DMS53 treated with DMSO at 0.1 percent for 48 hours (cell line): ENCODE data around the gene NDFIP2.
"Not testable (repeated sequence)": the region's sequence is repeated elsewhere in the genome, so short reads cannot be mapped to it uniquely, and the experiment has no call there.

Experiments used
- DNase-seq: peaks from one replicate; lab custom pipeline; 2025; ENCODE audit not compliant: unreplicated experiment; lab: John Stamatoyannopoulos, UW

The NDFIP2 gene

GRCh38 chr13:79531542-79532254, 50.7 kb downstream of the NDFIP2 start:
- no peak for DNase-seq

- DNase-seq, result no peak
These were observed 51.6 kb downstream of the NDFIP2 start for GRCh38 chr13:79532576-79532975.

- no peak for DNase-seq
These were observed 52.9 kb downstream of the NDFIP2 start for GRCh38 chr13:79533781-79534400.

DNA sequence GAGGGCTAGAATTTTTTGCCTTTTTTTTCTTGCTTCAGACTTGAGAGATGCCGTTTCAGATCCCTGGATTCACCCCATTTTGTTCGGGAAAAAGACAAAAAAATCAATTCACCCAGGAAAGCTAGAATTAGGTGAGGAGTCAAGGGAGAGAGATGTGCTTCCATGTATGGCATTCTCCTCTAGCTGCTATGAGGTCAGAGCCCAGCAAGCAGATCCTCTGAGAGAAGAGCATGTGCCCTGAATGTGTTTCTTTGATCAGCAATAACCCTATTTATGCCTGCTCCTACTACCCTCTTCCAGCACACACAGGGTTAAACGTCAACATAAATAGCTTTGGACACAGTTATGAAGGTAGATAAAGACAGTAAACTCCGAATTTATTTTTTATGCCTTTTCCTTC, 53.6 kb downstream of the NDFIP2 start:
- DNase-seq, result no peak

DNA sequence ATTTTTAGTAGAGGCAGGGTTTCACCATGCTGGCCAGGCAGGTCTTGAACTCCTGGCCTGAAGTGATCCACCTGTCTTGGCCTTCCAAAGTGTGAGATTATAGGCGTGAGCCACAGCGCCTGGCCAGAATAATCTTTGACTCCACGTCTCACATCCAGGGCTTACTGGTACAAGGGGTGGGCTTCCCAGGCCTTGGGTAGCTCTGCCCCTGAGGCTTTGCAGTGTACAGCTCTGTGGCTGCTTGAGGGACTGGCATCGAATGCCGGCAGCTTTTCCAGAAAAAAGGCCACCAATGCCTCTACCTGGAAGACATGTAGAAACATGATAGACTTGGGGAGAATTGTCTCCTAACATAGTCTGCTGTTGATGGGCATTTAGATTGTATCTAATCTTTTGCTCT, 57.8 kb downstream of the NDFIP2 start:
- no peak for DNase-seq

DNA sequence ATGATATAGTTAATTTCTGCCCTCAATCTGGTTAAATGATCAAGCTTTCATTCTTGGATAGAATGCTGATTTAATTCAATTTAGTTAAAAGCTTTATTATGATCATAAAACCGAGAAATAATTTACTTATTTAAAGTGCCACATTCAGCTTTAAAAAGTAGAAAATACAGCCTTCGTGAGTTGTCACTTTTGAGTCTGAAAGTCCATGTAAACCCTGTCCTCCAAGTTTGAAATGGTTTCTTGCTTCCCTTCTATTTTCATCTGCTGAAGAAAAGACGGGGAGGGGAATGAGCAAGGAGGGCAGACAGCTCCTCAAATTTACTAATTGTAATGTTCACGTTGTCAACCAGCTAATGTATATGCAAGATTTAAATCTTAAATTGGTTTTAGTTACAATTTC, 59.5 kb downstream of the NDFIP2 start:
- DNase-seq, result no peak

DNA sequence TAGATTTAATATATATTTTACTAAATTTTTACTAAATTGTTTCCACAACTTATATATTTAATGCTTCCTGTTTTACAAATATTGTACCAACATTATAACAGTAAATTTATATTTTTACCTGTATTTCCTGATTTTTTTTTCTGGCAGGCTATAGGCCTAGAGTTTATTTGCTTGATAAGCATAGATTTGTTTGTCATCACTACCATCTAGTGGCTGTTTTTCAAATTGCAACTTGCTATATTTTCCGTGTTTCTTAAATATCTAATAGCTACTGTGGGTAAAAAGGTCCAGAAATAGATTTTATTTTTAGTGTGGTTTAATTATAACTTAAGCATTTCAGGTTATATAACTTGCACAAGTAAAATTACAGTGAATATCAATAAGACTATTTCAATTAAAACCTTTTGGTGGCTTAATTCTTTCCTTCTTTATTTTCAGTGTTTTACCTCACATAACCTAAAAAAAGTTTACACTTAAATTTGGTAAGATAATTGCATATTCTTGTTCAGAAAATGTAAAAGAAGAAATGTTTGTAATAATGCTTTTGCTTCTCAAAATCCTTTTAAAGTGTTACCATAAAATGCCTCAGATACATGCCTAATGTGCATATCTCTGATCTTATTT, 60.6 kb downstream of the NDFIP2 start:
- peak; percentile 2 for DNase-seq

- no peak for DNase-seq
These were observed 62.9 kb downstream of the NDFIP2 start for GRCh38 chr13:79543883-79544282.

DNA sequence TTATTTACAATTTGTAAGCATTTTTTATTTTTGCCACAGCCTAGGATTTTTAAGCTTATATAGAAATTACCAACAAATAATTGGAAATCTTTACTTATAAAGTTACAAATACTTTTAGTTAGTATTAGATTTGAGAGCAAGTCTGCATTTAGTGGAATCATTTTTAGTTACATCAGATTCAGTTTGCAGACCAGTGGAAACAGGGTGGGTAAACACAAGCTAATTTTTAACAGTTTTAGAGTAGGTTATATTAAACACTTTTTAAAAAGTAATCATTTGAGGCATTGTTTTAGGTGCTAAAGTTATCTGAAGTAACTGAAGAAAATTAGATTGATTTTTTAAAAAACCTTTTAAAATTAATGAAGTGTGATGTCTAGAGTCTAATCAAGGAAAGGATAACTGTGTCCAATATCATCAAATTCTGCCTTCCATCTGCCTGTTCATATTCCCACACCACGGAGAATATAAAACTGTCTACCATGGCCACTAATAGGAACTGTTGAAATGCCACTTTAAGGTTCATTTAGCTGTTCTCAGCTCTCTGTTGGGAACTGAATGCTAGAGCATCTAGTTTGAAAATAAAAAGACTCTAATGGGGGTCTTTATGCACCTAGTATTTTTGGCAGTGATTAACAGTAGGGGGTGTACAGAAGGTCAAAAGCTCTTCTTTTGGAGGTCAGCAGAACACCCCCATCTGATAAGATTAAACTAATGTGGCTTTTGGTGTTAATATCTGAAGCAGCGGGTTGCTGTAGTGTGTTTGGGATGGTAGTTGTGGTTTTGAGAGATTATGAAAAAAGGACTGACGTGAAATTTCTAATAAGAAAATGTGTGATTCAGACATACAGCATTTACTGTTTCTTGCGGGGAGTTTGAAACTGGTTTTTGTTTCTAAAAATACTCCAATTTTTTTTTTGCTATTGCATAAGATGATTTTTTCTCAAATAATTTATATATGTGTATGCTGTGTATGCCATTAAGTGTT, 66.5 kb downstream of the NDFIP2 start:
- no peak for DNase-seq

DNA sequence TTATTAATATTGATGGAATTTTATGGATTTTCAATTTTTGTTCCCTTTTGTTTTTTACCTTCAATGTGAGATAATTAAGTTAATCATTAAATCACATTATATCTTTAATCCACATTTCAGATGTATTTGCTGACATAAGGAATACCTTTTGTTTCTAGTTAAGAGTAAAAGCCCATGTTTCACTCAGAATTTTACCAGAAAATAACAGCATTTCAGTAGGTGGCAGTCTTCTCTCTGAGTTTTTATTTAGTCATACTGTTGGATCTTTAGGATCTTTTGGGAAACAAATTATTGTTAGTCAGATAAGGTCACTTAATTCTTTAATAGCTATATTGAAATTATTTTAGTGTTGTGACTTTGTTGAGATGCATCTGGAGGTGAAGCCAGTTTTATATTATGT, 67.9 kb downstream of the NDFIP2 start:
- DNase-seq, result no peak

DNA sequence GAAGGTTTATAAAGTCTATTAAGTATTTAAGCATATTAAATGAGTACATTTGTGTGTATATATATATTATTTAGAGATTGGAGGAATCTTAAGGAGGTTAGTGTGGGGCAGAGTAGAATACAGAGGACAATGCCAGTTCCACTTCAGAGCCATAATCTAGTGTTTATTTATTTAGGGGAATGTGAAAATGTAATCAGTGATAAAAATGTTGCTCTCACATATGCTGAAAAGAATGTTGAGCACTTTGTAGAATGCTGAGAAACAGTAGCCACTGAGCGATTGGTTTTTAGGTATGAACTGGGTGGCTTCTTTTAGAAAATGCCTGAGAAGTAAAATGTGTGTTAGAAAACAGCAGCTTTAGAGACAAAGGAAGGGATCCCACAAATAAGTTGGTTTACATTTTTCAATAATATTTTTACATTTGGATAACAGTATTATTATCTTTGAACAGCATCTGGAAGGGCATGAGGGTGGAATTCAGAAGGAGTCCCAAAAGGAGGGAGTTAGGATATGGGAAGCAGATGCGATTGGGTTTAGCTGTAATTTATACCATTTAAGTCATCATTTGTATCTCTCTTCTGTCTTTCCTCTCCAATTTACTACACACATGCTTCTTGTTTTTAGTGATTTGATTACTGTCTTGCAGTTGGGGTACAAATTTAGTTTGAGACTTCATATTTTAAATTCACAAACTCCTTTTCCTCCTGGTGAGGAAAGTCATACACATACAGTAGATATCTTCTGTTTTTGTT, 68.6 kb downstream of the NDFIP2 start:
- DNase-seq, result no peak

- no peak for DNase-seq
These were observed 76.7 kb downstream of the NDFIP2 start for GRCh38 chr13:79557666-79558065.

DNA sequence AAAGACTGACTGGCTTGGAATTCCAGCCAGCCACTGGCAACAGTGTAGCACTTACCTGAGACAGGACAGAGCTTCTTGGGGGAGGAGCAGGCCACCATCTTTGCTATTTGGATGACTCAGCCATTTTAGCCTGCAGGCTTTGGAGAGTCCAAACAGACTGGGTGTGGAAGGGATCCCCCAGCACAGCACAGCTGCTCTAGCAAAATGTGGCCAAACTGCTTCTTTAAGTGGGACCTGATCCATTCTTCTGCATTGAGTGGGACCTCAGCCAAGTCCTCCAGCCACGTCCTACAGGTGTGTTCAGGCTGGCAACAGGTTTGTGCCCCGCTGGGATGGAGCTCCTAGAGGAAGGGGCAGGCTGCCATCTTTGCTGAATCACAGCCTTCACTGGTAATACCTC, 80.0 kb downstream of the NDFIP2 start:
- no peak for DNase-seq

DNA sequence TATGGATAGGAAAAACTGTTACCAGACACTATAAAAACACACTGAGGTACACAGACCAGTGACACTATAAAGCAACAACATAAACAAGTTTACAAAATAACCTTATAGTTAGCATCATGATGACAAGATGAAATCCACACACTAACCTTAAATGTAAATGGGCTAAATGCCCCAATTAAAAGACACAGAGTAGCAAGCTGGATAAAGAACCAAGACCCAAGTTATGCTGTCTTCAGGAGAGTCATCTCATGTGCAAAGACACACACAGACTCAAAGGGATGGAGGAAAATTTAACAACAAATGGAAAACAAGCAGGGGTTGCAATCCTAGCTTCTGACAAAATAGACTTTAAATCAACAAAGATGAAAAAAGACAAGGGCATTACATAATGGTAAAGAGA, 81.6 kb downstream of the NDFIP2 start:
- no peak for DNase-seq

DNA sequence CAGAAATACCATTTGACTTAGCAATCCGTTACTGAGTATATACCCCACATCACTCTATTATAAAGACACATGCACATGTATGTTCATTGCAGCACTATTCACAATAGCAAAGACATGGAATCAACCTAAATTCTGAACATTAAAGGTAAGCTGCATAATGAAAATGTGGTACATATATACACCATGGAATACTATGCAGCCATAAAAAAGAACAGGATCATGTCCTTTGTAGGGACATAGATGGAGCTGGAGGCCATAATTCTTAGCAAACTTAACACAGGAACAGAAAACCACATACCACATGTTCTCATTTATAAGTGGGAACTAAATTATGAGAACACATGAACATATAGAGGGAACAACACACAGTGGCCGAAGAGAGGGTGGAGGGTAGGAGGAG, 85.2 kb downstream of the NDFIP2 start:
- DNase-seq, result no peak

- no peak for DNase-seq
These were observed 90.2 kb downstream of the NDFIP2 start for GRCh38 chr13:79571147-79571546.

GRCh38 chr13:79573892-79574291, 92.9 kb downstream of the NDFIP2 start:
- not testable (repeated sequence) for DNase-seq

DNA sequence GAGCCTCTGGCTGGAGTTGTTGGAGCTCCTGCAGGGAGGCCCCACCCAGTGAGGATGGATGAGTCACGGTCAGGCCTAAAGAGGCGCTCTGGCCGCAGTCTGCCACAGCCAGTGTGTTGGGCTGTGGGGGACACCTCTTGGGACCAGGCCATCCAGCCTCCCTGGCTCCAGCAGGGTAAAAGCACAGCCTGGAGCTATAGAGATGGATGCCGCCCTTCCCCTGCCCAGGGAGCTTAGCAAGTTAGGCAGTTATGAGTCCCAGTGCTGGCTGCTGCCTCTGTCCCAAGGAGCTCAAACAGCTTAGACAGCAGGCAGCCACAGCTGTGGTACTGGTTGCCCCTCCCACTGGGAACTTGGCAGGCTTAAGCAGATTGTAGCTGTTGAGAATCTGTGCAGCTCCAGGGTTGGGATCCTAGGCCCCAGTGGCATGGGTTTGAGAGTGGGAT, 100.9 kb downstream of the NDFIP2 start:
- DNase-seq, result no peak

DNA sequence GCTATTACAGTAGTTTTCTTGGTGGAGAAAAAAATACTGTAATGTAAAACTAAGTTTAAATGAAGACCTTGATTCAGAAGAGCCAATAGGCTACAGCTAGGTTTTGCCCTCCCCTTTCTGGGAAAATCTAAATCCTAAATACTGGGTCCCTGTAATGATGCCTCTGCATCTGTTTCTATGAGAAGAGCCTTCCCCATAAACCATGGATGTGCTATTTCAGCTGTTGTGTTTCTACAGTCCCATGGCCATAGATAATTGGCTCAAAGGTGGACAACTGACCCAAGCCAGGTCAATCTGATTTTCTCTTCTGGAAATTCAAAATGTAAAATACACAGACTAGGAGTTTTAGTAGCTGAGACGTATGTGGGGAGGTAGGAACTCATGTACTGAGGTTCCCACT, 101.9 kb downstream of the NDFIP2 start:
- no peak for DNase-seq

DNA sequence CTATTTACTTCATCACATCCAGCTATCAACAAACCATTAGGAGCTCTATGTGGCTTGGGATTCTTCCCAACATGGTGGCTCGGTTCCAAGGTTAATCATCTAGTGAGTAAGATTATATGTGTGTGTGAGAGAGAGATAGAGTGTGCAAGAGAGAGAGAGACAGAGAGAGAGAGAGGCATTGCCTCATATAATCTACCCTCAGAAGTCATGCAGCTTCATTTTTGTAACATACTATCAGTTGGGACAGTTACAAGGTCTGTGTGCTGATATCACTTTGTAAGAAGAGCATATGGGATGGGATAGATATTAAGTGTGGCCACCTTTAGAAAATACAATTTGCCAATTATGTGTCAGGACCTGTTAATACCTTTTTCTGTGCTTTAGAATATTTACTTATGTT, 104.1 kb downstream of the NDFIP2 start:
- no peak for DNase-seq
